Activated CD8-positive, alpha-beta memory T cell treated with anti-CD3 and anti-CD28 coated beads, Interleukin-2, amount 50 U/mL, for 1 hour (primary cell): ENCODE results near the gene OR51I2.

ENCODE experiments used
- DNase-seq: peaks from one replicate; pipeline ENCODE4 v3.0.0-alpha.2; 2020; ENCODE audit errors: extremely low read depth

OR51I2 gene

DNA sequence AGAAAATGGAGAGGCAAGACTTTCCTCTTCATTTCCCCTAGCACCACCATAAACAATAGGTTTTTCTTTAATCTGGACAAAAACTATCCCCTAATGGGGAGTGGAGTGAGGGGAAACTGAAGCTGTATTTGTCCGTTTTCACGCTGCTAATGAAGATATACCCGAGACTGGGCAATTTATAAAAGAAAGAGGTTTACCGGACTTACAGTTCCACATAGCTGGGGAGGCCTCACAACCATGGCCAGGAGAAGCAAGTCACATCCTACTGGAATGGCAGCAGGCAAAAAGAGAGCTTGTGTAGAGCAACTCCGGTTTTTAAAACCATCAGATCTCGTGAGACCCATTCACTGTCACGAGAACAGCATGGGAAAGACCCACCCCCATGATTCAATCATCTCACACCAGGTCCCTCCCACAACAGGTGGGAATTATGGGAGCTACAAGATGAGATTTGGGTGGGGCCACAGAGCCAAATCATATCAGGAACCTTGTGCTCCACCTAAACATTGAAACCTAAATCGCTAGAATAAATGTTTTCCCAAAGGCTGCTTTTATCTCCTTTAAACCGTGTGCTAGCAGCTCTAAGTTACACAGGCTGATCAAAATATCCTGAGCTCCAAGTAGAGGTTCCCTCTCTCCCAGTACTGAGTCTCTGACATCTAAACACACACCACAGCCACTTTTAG lies 56.4 kb downstream of the OR51I2 start:
- no peak for DNase-seq
